Hepatocyte (in vitro differentiated cells): ENCODE results near the gene CHPT1.

Experiments used
- EZH2 ChIP-seq: fragments of 200-600 bp; sonication (generic); IDR thresholded peaks from 2 replicates; pipeline ENCODE4 v1.6.1; 2016; ENCODE audit warnings: antibody characterized with exemption, mild to moderate bottlenecking, borderline replicate concordance
- TF ChIP-seq, protein P1 (sequence below): fragments of 200-600 bp; sonication (generic); IDR thresholded peaks from 2 replicates; pipeline ENCODE4 v1.5.1; 2016; ENCODE audit warnings: antibody characterized with exemption, mild to moderate bottlenecking; ENCODE audit not compliant: poor library complexity

DNA sequence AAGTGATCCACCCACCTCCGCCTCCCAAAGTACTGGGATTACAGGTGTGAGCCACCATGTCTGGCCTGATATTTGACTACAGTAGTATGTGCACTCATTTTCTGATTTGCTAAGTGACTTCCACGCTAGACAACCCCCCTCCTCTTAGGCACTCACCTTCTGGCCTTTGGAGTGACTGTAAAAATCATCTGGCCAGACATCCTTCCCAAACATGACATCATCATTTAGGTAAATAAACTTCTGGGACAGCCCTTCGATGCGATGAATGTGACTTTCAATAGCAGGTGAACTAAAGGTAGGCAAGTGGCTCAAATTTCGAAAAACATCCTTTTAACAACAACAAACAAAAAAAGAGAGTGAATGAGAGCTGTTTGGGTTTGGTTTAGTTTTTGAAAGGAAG lies 72.4 kb downstream of the CHPT1 start:
- TF ChIP-seq EZH2: no peak
- TF ChIP-seq, protein P1, sequence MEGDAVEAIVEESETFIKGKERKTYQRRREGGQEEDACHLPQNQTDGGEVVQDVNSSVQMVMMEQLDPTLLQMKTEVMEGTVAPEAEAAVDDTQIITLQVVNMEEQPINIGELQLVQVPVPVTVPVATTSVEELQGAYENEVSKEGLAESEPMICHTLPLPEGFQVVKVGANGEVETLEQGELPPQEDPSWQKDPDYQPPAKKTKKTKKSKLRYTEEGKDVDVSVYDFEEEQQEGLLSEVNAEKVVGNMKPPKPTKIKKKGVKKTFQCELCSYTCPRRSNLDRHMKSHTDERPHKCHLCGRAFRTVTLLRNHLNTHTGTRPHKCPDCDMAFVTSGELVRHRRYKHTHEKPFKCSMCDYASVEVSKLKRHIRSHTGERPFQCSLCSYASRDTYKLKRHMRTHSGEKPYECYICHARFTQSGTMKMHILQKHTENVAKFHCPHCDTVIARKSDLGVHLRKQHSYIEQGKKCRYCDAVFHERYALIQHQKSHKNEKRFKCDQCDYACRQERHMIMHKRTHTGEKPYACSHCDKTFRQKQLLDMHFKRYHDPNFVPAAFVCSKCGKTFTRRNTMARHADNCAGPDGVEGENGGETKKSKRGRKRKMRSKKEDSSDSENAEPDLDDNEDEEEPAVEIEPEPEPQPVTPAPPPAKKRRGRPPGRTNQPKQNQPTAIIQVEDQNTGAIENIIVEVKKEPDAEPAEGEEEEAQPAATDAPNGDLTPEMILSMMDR: no peak
